NCI-H345 treated with DMSO at 0.1 percent for 48 hours (cell line): ENCODE data around the gene WNK1.
A peak's percentile ranks its signal among the peaks of the same experiment; 100 is the strongest.

Experiments used
- DNase-seq: peaks from one replicate; lab custom pipeline; 2025; ENCODE audit not compliant: unreplicated experiment; lab: John Stamatoyannopoulos, UW

The WNK1 gene

GRCh38 chr12:944211-944610 is 191.8 kb downstream of the WNK1 start:
- no peak for DNase-seq

- no peak for DNase-seq
Measured at GRCh38 chr12:946212-946611, 193.8 kb downstream of the WNK1 start.

- no peak for DNase-seq
Measured at GRCh38 chr12:946631-947030, 194.3 kb downstream of the WNK1 start.

GRCh38 chr12:948238-948637 is 195.9 kb downstream of the WNK1 start:
- no peak for DNase-seq

- DNase-seq, result peak; percentile 97
Measured at GRCh38 chr12:949453-950191, 197.2 kb downstream of the WNK1 start, which contains the start of gene RAD52. RAD52 (minus strand) TSS chr12:949694; CDS start chr12:933058, 16,636 bp downstream.

GRCh38 chr12:951176-951575 is 198.8 kb downstream of the WNK1 start:
- DNase-seq, result no peak

GRCh38 chr12:953776-954175 is 201.4 kb downstream of the WNK1 start:
- DNase-seq, result no peak

GRCh38 chr12:954741-955140 is 202.4 kb downstream of the WNK1 start:
- no peak for DNase-seq

GRCh38 chr12:955939-956338 is 203.6 kb downstream of the WNK1 start:
- no peak for DNase-seq

- peak; percentile 9 for DNase-seq
Measured at GRCh38 chr12:958588-959123, 206.3 kb downstream of the WNK1 start.
